SKM-1 (cell line): ENCODE measurements around the gene UGGT1.
A peak's percentile ranks its signal among the peaks of the same experiment; 100 is the strongest.

Source experiments
- DNase-seq: peaks from one replicate; lab custom pipeline; 2025; ENCODE audit not compliant: unreplicated experiment; lab: John Stamatoyannopoulos, UW

Gene UGGT1

GRCh38 chr2:128109243-128109642 is 18.2 kb downstream of the UGGT1 start:
- no peak for DNase-seq

GRCh38 chr2:128115921-128116623 is 25.1 kb downstream of the UGGT1 start:
- DNase-seq = no peak

GRCh38 chr2:128134573-128134972 is 43.6 kb downstream of the UGGT1 start:
- no peak for DNase-seq

GRCh38 chr2:128137094-128137616 is 46.2 kb downstream of the UGGT1 start:
- no peak for DNase-seq

GRCh38 chr2:128139624-128140023 is 48.6 kb downstream of the UGGT1 start:
- no peak for DNase-seq

- DNase-seq = no peak
Observed at GRCh38 chr2:128145651-128146050, 54.7 kb downstream of the UGGT1 start.

- DNase-seq = no peak
Observed at GRCh38 chr2:128153786-128154185, 62.8 kb downstream of the UGGT1 start.

GRCh38 chr2:128154225-128154624 is 63.2 kb downstream of the UGGT1 start:
- no peak for DNase-seq

GRCh38 chr2:128155970-128156369 is 65.0 kb downstream of the UGGT1 start:
- DNase-seq = no peak

GRCh38 chr2:128156812-128157211 is 65.8 kb downstream of the UGGT1 start:
- DNase-seq = no peak

- no peak for DNase-seq
Observed at GRCh38 chr2:128157644-128158043, 66.6 kb downstream of the UGGT1 start.

- no peak for DNase-seq
Observed at GRCh38 chr2:128158176-128158575, 67.2 kb downstream of the UGGT1 start.

- DNase-seq = no peak
Observed at GRCh38 chr2:128159437-128159836, 68.4 kb downstream of the UGGT1 start.

- DNase-seq = no peak
Observed at GRCh38 chr2:128160616-128161275, 69.7 kb downstream of the UGGT1 start.

GRCh38 chr2:128162266-128162665 is 71.3 kb downstream of the UGGT1 start:
- DNase-seq = no peak

- no peak for DNase-seq
Observed at GRCh38 chr2:128164311-128164710, 73.3 kb downstream of the UGGT1 start.

- DNase-seq = peak; percentile 12
Observed at GRCh38 chr2:128166746-128167353, 75.8 kb downstream of the UGGT1 start.

GRCh38 chr2:128169094-128169493 is 78.1 kb downstream of the UGGT1 start:
- no peak for DNase-seq

- DNase-seq = no peak
Observed at GRCh38 chr2:128169497-128169896, 78.5 kb downstream of the UGGT1 start.

GRCh38 chr2:128169933-128170709 is 79.1 kb downstream of the UGGT1 start:
- DNase-seq = no peak

GRCh38 chr2:128170776-128171175 is 79.8 kb downstream of the UGGT1 start:
- no peak for DNase-seq
